Measurements from ENCODE around the gene BLOC1S5. TPM values are rescaled to one million over a fixed set of nuclear protein-coding genes. Genes with fewer than 3 reads are reported as not detected.

The BLOC1S5 gene
- total RNA-seq, 1 donor from 2014 or later = 13.8 TPM

DNA sequence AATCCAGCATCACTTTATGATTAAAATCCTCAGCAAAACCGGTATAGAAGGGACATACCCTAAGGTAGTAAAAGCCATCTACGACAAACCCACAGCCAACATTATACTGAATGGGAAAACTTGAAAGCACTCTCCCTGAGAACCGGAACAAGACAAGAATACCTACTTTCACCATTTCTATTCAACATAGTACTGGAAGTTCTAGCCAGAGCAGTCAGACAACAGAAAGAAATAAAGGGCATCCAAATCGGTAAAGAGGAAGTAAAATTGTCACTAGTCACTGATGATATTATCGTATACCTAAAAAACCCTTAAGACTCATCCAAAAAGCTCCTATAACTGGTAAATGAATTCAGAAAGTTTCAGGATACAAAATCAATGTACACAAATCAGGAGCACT is 33.3 kb downstream of the BLOC1S5 start:
- H3K27ac Mint-ChIP-seq = no peak overlapping the region
- H3K27me3 Mint-ChIP-seq = no peaks in the 10 kb centered on the region
- no peak for ATAC-seq (ENCODE audit: low read depth)
- H3K9me3 Mint-ChIP-seq = no peaks in the 10 kb centered on the region
- peaks cover 33% of the 10 kb centered on the region for H3K4me1 Mint-ChIP-seq
- H3K4me3 Mint-ChIP-seq = no peak overlapping the region
- ChIA-PET POLR2A (no interaction called here), CTCF (no interaction called here)
- DNase-seq = no peak
- TF ChIP-seq, protein P1, sequence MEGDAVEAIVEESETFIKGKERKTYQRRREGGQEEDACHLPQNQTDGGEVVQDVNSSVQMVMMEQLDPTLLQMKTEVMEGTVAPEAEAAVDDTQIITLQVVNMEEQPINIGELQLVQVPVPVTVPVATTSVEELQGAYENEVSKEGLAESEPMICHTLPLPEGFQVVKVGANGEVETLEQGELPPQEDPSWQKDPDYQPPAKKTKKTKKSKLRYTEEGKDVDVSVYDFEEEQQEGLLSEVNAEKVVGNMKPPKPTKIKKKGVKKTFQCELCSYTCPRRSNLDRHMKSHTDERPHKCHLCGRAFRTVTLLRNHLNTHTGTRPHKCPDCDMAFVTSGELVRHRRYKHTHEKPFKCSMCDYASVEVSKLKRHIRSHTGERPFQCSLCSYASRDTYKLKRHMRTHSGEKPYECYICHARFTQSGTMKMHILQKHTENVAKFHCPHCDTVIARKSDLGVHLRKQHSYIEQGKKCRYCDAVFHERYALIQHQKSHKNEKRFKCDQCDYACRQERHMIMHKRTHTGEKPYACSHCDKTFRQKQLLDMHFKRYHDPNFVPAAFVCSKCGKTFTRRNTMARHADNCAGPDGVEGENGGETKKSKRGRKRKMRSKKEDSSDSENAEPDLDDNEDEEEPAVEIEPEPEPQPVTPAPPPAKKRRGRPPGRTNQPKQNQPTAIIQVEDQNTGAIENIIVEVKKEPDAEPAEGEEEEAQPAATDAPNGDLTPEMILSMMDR (IDR thresholded peaks at IDR 0.05) = no peak
- intact Hi-C loops (cut with micrococcal nuclease) = no loop called here
- H3K36me3 Mint-ChIP-seq (ENCODE audit: low read depth) = peaks cover 42% of the 10 kb centered on the region

GRCh38 chr6:8029243-8029870 is 34.8 kb downstream of the BLOC1S5 start:
- DNase-seq (no peak), ATAC-seq (ENCODE audit: low read depth) (no peak)
- Mint-ChIP-seq H3K4me3 (no peak overlapping the region), H3K9me3 (no peaks in the 10 kb centered on the region), H3K27me3 (no peaks in the 10 kb centered on the region), H3K4me1 (peaks cover 27% of the 10 kb centered on the region), H3K36me3 (ENCODE audit: low read depth) (peaks cover 43% of the 10 kb centered on the region), H3K27ac (no peak overlapping the region)
- ChIA-PET POLR2A (no interaction called here), CTCF (no interaction called here)
- intact Hi-C loops (cut with micrococcal nuclease) = no loop called here
- TF ChIP-seq, protein P1 (IDR thresholded peaks at IDR 0.05) = no peak

DNA sequence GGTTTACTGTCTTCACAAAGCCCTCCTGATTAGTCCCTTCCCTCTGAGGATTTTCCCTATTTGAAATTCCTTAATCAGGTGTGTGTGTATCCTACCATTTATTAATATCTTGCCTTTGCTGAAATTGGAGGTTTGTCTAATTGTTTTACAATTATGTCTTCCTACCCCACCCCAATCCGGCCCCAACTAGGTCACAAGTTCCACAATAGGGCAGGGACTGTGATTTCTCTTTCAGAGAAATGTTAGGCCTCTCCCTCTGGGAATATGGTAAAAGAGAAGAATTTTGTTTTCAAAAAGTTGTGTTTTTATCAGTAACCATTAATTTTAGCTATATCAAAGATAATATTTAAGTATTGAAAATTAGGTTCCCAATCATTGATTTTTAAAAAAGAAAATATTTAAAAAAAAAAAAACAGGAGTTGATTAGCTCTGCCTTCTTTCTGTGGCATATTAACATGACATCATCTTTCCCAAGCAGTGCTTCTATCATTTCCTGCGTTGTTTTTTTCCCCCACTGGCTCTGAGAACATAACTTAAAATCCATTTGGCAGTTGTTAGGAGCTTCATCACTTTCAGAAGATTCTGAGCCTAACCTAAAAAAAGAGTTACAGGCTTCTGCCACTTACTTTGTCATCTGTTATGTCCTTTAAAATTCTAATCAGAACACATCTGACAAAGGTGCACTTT is 36.1 kb downstream of the BLOC1S5 start:
- Mint-ChIP-seq H3K9me3 (no peaks in the 10 kb centered on the region), H3K4me3 (no peak overlapping the region), H3K27me3 (no peaks in the 10 kb centered on the region), H3K36me3 (ENCODE audit: low read depth) (peaks cover 40% of the 10 kb centered on the region), H3K4me1 (peaks cover 27% of the 10 kb centered on the region), H3K27ac (no peak overlapping the region)
- intact Hi-C loops (cut with micrococcal nuclease) = no loop called here
- CTCF ChIA-PET = no interaction called here
- POLR2A ChIA-PET = no interaction called here
- DNase-seq (no peak), ATAC-seq (ENCODE audit: low read depth) (no peak)
- TF ChIP-seq, protein P1 (IDR thresholded peaks at IDR 0.05) = no peak

DNA sequence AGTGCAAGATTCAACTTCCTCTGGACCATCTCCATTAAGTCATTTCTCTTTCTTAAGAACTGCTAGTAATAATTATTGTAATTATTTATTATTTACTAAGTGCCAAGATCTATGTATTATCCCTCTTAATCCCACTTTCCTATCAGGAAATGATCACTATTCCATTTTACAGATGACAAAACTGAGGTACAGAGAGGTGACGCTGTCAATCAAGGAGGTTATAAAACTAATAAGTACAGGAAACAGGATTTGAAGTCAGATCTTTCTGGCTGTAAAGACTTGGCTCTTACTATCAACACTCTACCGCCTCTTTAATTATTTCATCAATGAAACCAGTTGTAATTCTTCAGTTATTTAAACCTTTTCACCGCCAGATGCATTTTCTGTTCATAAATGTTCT is 37.4 kb downstream of the BLOC1S5 start:
- Mint-ChIP-seq H3K4me1 (peaks cover 17% of the 10 kb centered on the region), H3K36me3 (ENCODE audit: low read depth) (peaks cover 38% of the 10 kb centered on the region), H3K27me3 (no peaks in the 10 kb centered on the region), H3K9me3 (no peaks in the 10 kb centered on the region), H3K4me3 (no peak overlapping the region), H3K27ac (no peak overlapping the region)
- POLR2A ChIA-PET = no interaction called here
- intact Hi-C loops (cut with micrococcal nuclease) = no loop called here
- CTCF ChIA-PET = no interaction called here
- TF ChIP-seq, protein P1 (IDR thresholded peaks at IDR 0.05) = no peak
- ATAC-seq (ENCODE audit: low read depth) (no peak), DNase-seq (no peak)

DNA sequence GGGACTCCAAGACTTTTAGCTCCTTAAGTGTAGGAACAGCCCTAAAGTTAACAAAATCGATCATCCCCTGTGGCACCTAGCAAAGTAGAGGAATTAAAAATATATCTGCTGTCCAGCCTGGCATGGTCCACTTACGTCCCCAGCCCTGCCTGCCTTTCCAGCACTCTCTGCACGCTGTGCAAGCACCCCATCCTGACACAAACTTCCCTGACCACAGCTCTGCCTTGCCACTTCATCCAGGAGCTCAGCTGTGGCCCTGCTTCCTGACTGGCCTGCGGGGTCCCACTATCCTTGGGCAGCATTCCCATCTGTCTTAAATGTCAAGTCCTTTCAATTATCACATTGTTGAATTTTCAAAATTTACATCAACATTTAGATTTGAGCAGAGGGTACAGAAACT is 39.0 kb downstream of the BLOC1S5 start:
- peaks cover 49% of the 10 kb centered on the region for H3K36me3 Mint-ChIP-seq (ENCODE audit: low read depth)
- POLR2A ChIA-PET = no interaction called here
- CTCF ChIA-PET = no interaction called here
- intact Hi-C loops (cut with micrococcal nuclease) = no loop called here
- H3K27ac Mint-ChIP-seq = no peak overlapping the region
- no peaks in the 10 kb centered on the region for H3K27me3 Mint-ChIP-seq
- ATAC-seq (ENCODE audit: low read depth) (no peak), DNase-seq (no peak)
- H3K9me3 Mint-ChIP-seq = no peaks in the 10 kb centered on the region
- H3K4me1 Mint-ChIP-seq = peaks cover 6% of the 10 kb centered on the region
- TF ChIP-seq, protein P1 (IDR thresholded peaks at IDR 0.05) = no peak
- H3K4me3 Mint-ChIP-seq = no peak overlapping the region
